ENCODE results near the gene PDHB. TPM values are rescaled to one million over a fixed set of nuclear protein-coding genes. Genes with fewer than 3 reads are reported as not detected.

The PDHB gene
- total and polyA plus RNA-seq, 2 of the 13 experiments (the other 11 are each of a cell fraction or from before 2014, with no cell fraction given), result 108 to 153 TPM

DNA sequence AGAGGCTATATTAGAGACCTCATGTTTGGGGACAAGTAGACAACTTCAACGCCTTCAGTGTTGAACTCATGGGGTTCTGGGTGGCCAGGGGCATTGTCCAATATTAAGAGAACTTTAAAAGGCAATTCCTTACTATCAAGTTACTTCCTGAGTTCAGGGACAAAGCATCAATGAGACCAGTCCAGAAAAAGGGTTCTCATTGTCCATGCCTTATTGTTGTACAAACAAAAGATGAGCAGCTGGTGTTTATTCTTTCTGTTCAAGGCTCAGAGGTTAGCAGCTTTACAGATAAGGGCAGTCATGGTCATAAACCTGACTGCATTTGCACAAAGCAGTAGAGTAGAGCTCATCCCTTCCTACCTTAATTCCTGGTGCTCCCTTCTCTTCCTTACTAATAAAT lies 18.5 kb upstream of the PDHB start (continued):
- TF ChIP-seq, protein P1, sequence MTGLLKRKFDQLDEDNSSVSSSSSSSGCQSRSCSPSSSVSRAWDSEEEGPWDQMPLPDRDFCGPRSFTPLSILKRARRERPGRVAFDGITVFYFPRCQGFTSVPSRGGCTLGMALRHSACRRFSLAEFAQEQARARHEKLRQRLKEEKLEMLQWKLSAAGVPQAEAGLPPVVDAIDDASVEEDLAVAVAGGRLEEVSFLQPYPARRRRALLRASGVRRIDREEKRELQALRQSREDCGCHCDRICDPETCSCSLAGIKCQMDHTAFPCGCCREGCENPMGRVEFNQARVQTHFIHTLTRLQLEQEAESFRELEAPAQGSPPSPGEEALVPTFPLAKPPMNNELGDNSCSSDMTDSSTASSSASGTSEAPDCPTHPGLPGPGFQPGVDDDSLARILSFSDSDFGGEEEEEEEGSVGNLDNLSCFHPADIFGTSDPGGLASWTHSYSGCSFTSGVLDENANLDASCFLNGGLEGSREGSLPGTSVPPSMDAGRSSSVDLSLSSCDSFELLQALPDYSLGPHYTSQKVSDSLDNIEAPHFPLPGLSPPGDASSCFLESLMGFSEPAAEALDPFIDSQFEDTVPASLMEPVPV (CRISPR knock-in tag; IDR thresholded peaks at IDR 0.05), result peak; percentile 53; the same call in 1 of the 2 replicates
- TF ChIP-seq MED1 (CRISPR knock-in tag; IDR thresholded peaks at IDR 0.05), result peak; percentile 90
- no peak for TF ChIP-seq CREB1 (IDR thresholded peaks at IDR 0.05)
- TF ChIP-seq CREB1 (CRISPR knock-in tag; IDR thresholded peaks at IDR 0.05), result peak; percentile 59
- TF ChIP-seq PHF5A (CRISPR knock-in tag; IDR thresholded peaks at IDR 0.05; ENCODE audit: low read depth, unreplicated experiment), result no peak
- no peak for TF ChIP-seq ZBTB3 (CRISPR knock-in tag; IDR thresholded peaks at IDR 0.05; ENCODE audit: borderline replicate concordance, low read depth)
- peak; percentile 77 for TF ChIP-seq FOXA1 (IDR thresholded peaks at IDR 0.05)
- peak; percentile 89 for TF ChIP-seq FOXA1 (CRISPR knock-in tag; IDR thresholded peaks at IDR 0.05)
- no peak for TF ChIP-seq ZNF839 (CRISPR knock-in tag; IDR thresholded peaks at IDR 0.05; ENCODE audit: borderline replicate concordance)
- TF ChIP-seq SATB2 (CRISPR knock-in tag; IDR thresholded peaks at IDR 0.05), result 0 out of 2 replicates have a peak, but pooled peaks have one; percentile 42
- TF ChIP-seq FOXK2 (IDR thresholded peaks at IDR 0.05), result peak; percentile 26; the same call in 1 of the 2 replicates
- TF ChIP-seq SOX13 (IDR thresholded peaks at IDR 0.05), result peak; percentile 100
- peak in 1 of 2 experiments; percentile 100; a peak in 2 of 4 replicates for TF ChIP-seq SOX13 (CRISPR knock-in tag; conservative IDR thresholded peaks at IDR 0.05 in 1 of 2, IDR thresholded peaks at IDR 0.05 in 1 of 2)
- TF ChIP-seq, protein P2, sequence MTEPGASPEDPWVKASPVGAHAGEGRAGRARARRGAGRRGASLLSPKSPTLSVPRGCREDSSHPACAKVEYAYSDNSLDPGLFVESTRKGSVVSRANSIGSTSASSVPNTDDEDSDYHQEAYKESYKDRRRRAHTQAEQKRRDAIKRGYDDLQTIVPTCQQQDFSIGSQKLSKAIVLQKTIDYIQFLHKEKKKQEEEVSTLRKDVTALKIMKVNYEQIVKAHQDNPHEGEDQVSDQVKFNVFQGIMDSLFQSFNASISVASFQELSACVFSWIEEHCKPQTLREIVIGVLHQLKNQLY (CRISPR knock-in tag; IDR thresholded peaks at IDR 0.05), result peak; percentile 76; the same call in 1 of the 2 replicates
- TF ChIP-seq ARNT2 (CRISPR knock-in tag; IDR thresholded peaks at IDR 0.05; ENCODE audit: low read depth), result no peak
- 0 out of 2 replicates have a peak, but pooled peaks have one; percentile 33 for TF ChIP-seq POLR2AphosphoS5 (IDR thresholded peaks at IDR 0.05; ENCODE audit: low read depth, low read length)
- TF ChIP-seq, protein P3, sequence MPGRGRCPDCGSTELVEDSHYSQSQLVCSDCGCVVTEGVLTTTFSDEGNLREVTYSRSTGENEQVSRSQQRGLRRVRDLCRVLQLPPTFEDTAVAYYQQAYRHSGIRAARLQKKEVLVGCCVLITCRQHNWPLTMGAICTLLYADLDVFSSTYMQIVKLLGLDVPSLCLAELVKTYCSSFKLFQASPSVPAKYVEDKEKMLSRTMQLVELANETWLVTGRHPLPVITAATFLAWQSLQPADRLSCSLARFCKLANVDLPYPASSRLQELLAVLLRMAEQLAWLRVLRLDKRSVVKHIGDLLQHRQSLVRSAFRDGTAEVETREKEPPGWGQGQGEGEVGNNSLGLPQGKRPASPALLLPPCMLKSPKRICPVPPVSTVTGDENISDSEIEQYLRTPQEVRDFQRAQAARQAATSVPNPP (CRISPR knock-in tag; IDR thresholded peaks at IDR 0.05), result peak; percentile 76; the same call in 1 of the 2 replicates
- peak; percentile 100 for TF ChIP-seq SOX5 (CRISPR knock-in tag; IDR thresholded peaks at IDR 0.05; ENCODE audit: borderline replicate concordance)
- TF ChIP-seq ZNF788 (CRISPR knock-in tag; IDR thresholded peaks at IDR 0.05; ENCODE audit: borderline replicate concordance), result peak; percentile 45; the same call in 1 of the 2 replicates
- TF ChIP-seq ELF3 (CRISPR knock-in tag; IDR thresholded peaks at IDR 0.05), result peak; percentile 77; the same call in 1 of the 2 replicates
- peak; percentile 64; the same call in 1 of the 2 replicates for TF ChIP-seq SIX4 (CRISPR knock-in tag; IDR thresholded peaks at IDR 0.05)
- TF ChIP-seq, protein P4, sequence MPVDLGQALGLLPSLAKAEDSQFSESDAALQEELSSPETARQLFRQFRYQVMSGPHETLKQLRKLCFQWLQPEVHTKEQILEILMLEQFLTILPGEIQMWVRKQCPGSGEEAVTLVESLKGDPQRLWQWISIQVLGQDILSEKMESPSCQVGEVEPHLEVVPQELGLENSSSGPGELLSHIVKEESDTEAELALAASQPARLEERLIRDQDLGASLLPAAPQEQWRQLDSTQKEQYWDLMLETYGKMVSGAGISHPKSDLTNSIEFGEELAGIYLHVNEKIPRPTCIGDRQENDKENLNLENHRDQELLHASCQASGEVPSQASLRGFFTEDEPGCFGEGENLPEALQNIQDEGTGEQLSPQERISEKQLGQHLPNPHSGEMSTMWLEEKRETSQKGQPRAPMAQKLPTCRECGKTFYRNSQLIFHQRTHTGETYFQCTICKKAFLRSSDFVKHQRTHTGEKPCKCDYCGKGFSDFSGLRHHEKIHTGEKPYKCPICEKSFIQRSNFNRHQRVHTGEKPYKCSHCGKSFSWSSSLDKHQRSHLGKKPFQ (CRISPR knock-in tag; IDR thresholded peaks at IDR 0.05; ENCODE audit: insufficient replicate concordance), result peak; percentile 42
- peak; percentile 95 for TF ChIP-seq NCOA2 (CRISPR knock-in tag; IDR thresholded peaks at IDR 0.05)
- TF ChIP-seq HNRNPL (IDR thresholded peaks at IDR 0.05; ENCODE audit: low read depth, low read length), result no peak
- TF ChIP-seq MAF1 (CRISPR knock-in tag; IDR thresholded peaks at IDR 0.05; ENCODE audit: borderline replicate concordance), result no peak
- TF ChIP-seq HHEX (CRISPR knock-in tag; IDR thresholded peaks at IDR 0.05), result peak; percentile 80; the same call in 1 of the 2 replicates
- TF ChIP-seq ZNF879 (CRISPR knock-in tag; IDR thresholded peaks at IDR 0.05), result no peak
- TF ChIP-seq SIN3A (IDR thresholded peaks at IDR 0.05; ENCODE audit: borderline replicate concordance, low read depth, low read length), result no peak
- TF ChIP-seq PHF21A (CRISPR knock-in tag; IDR thresholded peaks at IDR 0.05), result peak; percentile 89
- TF ChIP-seq HOXA3 (CRISPR knock-in tag; IDR thresholded peaks at IDR 0.05), result peak; percentile 66; the same call in 1 of the 2 replicates

Data from HepG2 (cell line).